Colonic mucosa (tissue), 4 donors: Measurements from ENCODE around the gene PRELID3B. TPM values are rescaled to one million over a fixed set of nuclear protein-coding genes. Genes with fewer than 3 reads are reported as not detected.
A peak's percentile ranks its signal among the peaks of the same experiment; 100 is the strongest.

Source experiments
- DNase-seq: peaks from one replicate; pipeline ENCODE4 v3.0.0-alpha.2; 2020
- H3K27ac ChIP-seq: fragments of 200-600 bp; one replicate; pipeline ENCODE4 v1.8.0; 2021
- H3K27me3 ChIP-seq: fragments of 200-600 bp; one replicate; pipeline ENCODE4 v1.8.0; 2021
- H3K36me3 ChIP-seq: fragments of 200-600 bp; one replicate; pipeline ENCODE4 v1.8.0; 2021
- H3K4me1 ChIP-seq: fragments of 200-600 bp; one replicate; pipeline ENCODE4 v1.8.0; 2021; ENCODE audit warnings: mild to moderate bottlenecking
- H3K4me3 ChIP-seq: fragments of 200-600 bp; one replicate; pipeline ENCODE4 v1.8.0; 2021
- H3K9ac ChIP-seq, 2 donors: one replicate each; pipeline ENCODE4 v1.7.0; 2013; ENCODE audit warnings: control low read depth in 2 of 2, low read depth in 2 of 2, low read length in 2 of 2
- H3K9me3 ChIP-seq: fragments of 200-600 bp; one replicate; pipeline ENCODE4 v1.8.0; 2021
- CTCF ChIP-seq: fragments of 200-600 bp; IDR thresholded peaks from one replicate; pipeline ENCODE4 v1.8.0; 2022; ENCODE audit warnings: antibody characterized with exemption, mild to moderate bottlenecking
- intact Hi-C: fragments of 100-400 bp; cut with DNase I; formaldehyde crosslinking; loops from one replicate; pipeline ENCODE4 v1.14.1; 2022
- total RNA-seq, 2 donors: library from RNA; stranded (reverse); fragmentation: NEBNext Ultra II Directional in 1 of 2; extraction: Animal tissue kit (Norgen Biotek cat#: 25700) in 1 of 2; gene quantifications; one replicate each; pipeline ENCODE4 v1.2.1, GENCODE V29; 2021
- donor health status: healthy.
- donor health status: DM: no; HTN: no; CAD: no.
- donor health status: DM: no; HTN: no; CAD: no.

Gene PRELID3B
- total RNA-seq, 2 donors from 2014 or later, result 138 to 141 TPM

- Histone ChIP-seq H3K9ac (no peak overlapping the region), H3K27ac (no peak overlapping the region), H3K4me1 (no peaks in the 10 kb centered on the region), H3K36me3 (no peaks in the 10 kb centered on the region), H3K4me3 (no peak overlapping the region), H3K27me3 (no peaks in the 10 kb centered on the region), H3K9me3 (no peaks in the 10 kb centered on the region)
- intact Hi-C loops, result no loop called here
- DNase-seq, result no peak
- TF ChIP-seq CTCF, result peak; percentile 41
Measured at GRCh38 chr20:59082077-59082740, 39.6 kb upstream of the PRELID3B start.

- no peaks in the 10 kb centered on the region for H3K27me3 ChIP-seq
- H3K9me3 ChIP-seq, result no peaks in the 10 kb centered on the region
- no peaks in the 10 kb centered on the region for H3K36me3 ChIP-seq
- no peaks in the 10 kb centered on the region for H3K4me1 ChIP-seq
- H3K4me3 ChIP-seq, result no peak overlapping the region
- no peak overlapping the region for H3K27ac ChIP-seq
- TF ChIP-seq CTCF, result no peak
- H3K9ac ChIP-seq, result no peak overlapping the region
- no peak for DNase-seq
- intact Hi-C loops, result no loop called here
Measured at GRCh38 chr20:59081036-59081435, 38.5 kb upstream of the PRELID3B start.

- intact Hi-C loops, result loop anchor here (5.0 kb wide), 1 partner anchor 206 kb away; no protein-coding TSS in a partner anchor
- no peak overlapping the region for H3K9ac ChIP-seq
- no peaks in the 10 kb centered on the region for H3K4me1 ChIP-seq
- no peaks in the 10 kb centered on the region for H3K27me3 ChIP-seq
- H3K9me3 ChIP-seq, result no peaks in the 10 kb centered on the region
- H3K36me3 ChIP-seq, result no peaks in the 10 kb centered on the region
- no peak overlapping the region for H3K27ac ChIP-seq
- DNase-seq, result no peak
- H3K4me3 ChIP-seq, result no peak overlapping the region
- TF ChIP-seq CTCF, result no peak
Measured at GRCh38 chr20:59078231-59078630, 35.6 kb upstream of the PRELID3B start.

- no peak overlapping the region for H3K4me3 ChIP-seq
- H3K27ac ChIP-seq, result no peak overlapping the region
- DNase-seq, result no peak
- intact Hi-C loops, result loop anchor here (5.0 kb wide), 1 partner anchor 205 kb away; no protein-coding TSS in a partner anchor
- H3K9ac ChIP-seq, result no peak overlapping the region
- H3K4me1 ChIP-seq, result no peaks in the 10 kb centered on the region
- no peak for TF ChIP-seq CTCF
- H3K27me3 ChIP-seq, result no peaks in the 10 kb centered on the region
- no peaks in the 10 kb centered on the region for H3K36me3 ChIP-seq
- H3K9me3 ChIP-seq, result no peaks in the 10 kb centered on the region
Measured at GRCh38 chr20:59077705-59078104, 35.1 kb upstream of the PRELID3B start.

DNA sequence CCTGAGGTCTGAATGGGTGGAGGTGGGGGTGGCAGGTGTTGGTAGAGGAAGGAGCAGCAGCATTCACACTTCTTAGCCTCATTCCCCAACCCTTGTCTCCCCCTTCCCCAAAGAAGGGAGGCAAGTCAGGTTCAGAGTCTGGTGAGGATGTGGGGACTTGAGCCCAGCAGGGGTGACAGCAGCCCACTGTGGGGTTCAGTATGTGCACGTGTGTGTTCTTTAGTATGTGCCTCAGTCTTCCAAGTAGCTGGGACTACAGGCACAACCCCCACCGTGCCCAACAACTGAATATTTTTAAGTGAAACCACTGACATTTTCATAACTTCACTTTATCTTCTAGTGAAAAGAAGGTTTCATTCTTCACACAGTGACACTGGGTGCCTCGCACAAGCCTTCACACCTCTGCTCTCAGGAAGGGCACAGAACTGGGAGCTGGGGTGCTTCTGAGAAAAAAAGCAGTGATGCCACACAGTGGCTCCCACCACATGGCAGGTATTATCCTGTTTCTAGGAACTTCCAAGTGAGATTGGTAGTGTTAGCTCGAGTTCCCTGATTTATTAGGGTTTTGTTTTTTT is 33.4 kb upstream of the PRELID3B start:
- intact Hi-C loops, result loop anchor here (5.0 kb wide), 1 partner anchor 204 kb away; no protein-coding TSS in a partner anchor
- no peak overlapping the region for H3K9ac ChIP-seq
- no peaks in the 10 kb centered on the region for H3K27me3 ChIP-seq
- H3K4me1 ChIP-seq, result no peaks in the 10 kb centered on the region
- TF ChIP-seq CTCF, result no peak
- H3K9me3 ChIP-seq, result no peaks in the 10 kb centered on the region
- no peaks in the 10 kb centered on the region for H3K36me3 ChIP-seq
- no peak for DNase-seq
- H3K27ac ChIP-seq, result no peak overlapping the region
- no peak overlapping the region for H3K4me3 ChIP-seq
